MM.1S (cell line): Measurements from ENCODE around the gene CDC42.
"Not testable (repeated sequence)": the region's sequence is repeated elsewhere in the genome, so short reads cannot be mapped to it uniquely, and the experiment has no call there.

Experiments used
- DNase-seq: peaks from one replicate; pipeline ENCODE4 v3.0.0-alpha.2; 2015
- H2AFZ ChIP-seq: fragments of 300-600 bp; sonication (generic); 2 replicates; pipeline ENCODE4 v1.6.0; 2016; ENCODE audit warnings: antibody characterized with exemption, low read length
- H3F3A ChIP-seq: fragments of 300-600 bp; sonication (generic); 2 replicates; pipeline ENCODE4 v1.6.1; 2016; ENCODE audit warnings: mild to moderate bottlenecking, antibody characterized with exemption, low read length, moderate library complexity, mixed read lengths; ENCODE audit not compliant: insufficient read depth
- H3K27ac ChIP-seq: fragments of 300-600 bp; sonication (generic); 2 replicates; pipeline ENCODE4 v1.5.1; 2016; ENCODE audit warnings: mild to moderate bottlenecking, low read length
- H3K27me3 ChIP-seq: fragments of 300-600 bp; sonication (generic); replicated peaks from 2 replicates; pipeline ENCODE4 v1.6.0; 2016; ENCODE audit warnings: low read length; ENCODE audit not compliant: insufficient read depth
- H3K36me3 ChIP-seq: fragments of 300-600 bp; sonication (generic); replicated peaks from 2 replicates; pipeline ENCODE4 v1.6.1; 2016; ENCODE audit warnings: mild to moderate bottlenecking, low read length, mixed read lengths; ENCODE audit not compliant: insufficient read depth
- H3K4me1 ChIP-seq: fragments of 300-600 bp; sonication (generic); 2 replicates; pipeline ENCODE4 v1.6.1; 2016; ENCODE audit warnings: low read length, mixed read lengths
- H3K4me2 ChIP-seq: fragments of 300-600 bp; sonication (generic); 2 replicates; pipeline ENCODE4 v1.6.0; 2016; ENCODE audit warnings: low read depth, low read length
- H3K4me3 ChIP-seq: fragments of 300-600 bp; sonication (generic); 2 replicates; pipeline ENCODE4 v1.5.1; 2016; ENCODE audit warnings: low read length, mixed read lengths
- H3K79me2 ChIP-seq: fragments of 300-600 bp; sonication (generic); 2 replicates; pipeline ENCODE4 v1.6.1; 2016; ENCODE audit warnings: mixed run types, low read length, mixed read lengths
- H3K9ac ChIP-seq: fragments of 300-600 bp; sonication (generic); 2 replicates; pipeline ENCODE4 v1.6.1; 2016; ENCODE audit warnings: low read length, mixed read lengths
- H3K9me2 ChIP-seq: fragments of 300-600 bp; sonication (generic); replicated peaks from 2 replicates; pipeline ENCODE4 v1.6.1; 2016; ENCODE audit warnings: mild to moderate bottlenecking, low read length, mixed read lengths; ENCODE audit not compliant: insufficient read depth
- H3K9me3 ChIP-seq: fragments of 300-600 bp; sonication (generic); replicated peaks from 2 replicates; pipeline ENCODE4 v1.6.1; 2016; ENCODE audit warnings: mild to moderate bottlenecking, low read length, mixed read lengths; ENCODE audit not compliant: insufficient read depth
- H4K20me1 ChIP-seq: fragments of 300-600 bp; sonication (generic); 2 replicates; pipeline ENCODE4 v1.6.1; 2016; ENCODE audit warnings: mild to moderate bottlenecking, low read length, moderate library complexity, mixed read lengths; ENCODE audit not compliant: insufficient read depth
- CTCF ChIP-seq: fragments of 300-600 bp; sonication (generic); IDR thresholded peaks from 2 replicates; pipeline ENCODE4 v1.5.1; 2016; ENCODE audit warnings: antibody characterized with exemption, low read length, mixed read lengths
- EZH2 ChIP-seq: fragments of 300-600 bp; sonication (generic); optimal IDR thresholded peaks from 2 replicates; pipeline ENCODE3; 2017; ENCODE audit warnings: low read depth, mild to moderate bottlenecking, antibody characterized with exemption, low read length, mixed read lengths
- EZH2phosphoT487 ChIP-seq: fragments of 300-600 bp; sonication (generic); IDR thresholded peaks from 2 replicates; pipeline ENCODE4 v1.6.1; 2018; ENCODE audit warnings: antibody characterized with exemption, low read length

CDC42 gene

GRCh38 chr1:22090867-22091266 lies 38.4 kb downstream of the CDC42 start:
- no peak for DNase-seq
- Histone ChIP-seq H4K20me1 (peaks cover 29% of the 10 kb centered on the region), H3K9me2 (no peaks in the 10 kb centered on the region), H3K4me2 (no peak overlapping the region), H3K9ac (no peak overlapping the region), H3F3A (no peaks in the 10 kb centered on the region; the same call in 1 of the 2 replicates), H3K27me3 (no peaks in the 10 kb centered on the region), H3K4me3 (no peak overlapping the region), H3K4me1 (peaks cover 11% of the 10 kb centered on the region), H3K79me2 (peaks cover 75% of the 10 kb centered on the region), H3K27ac (no peak overlapping the region), H3K36me3 (peaks cover 6% of the 10 kb centered on the region; the same call in 1 of the 2 replicates), H2AFZ (no peak overlapping the region), H3K9me3 (no peaks in the 10 kb centered on the region)
- TF ChIP-seq CTCF = no peak
- no peak for TF ChIP-seq EZH2phosphoT487
- TF ChIP-seq EZH2 = no peak

- H3K9me3 ChIP-seq, H3K27ac ChIP-seq, H3K27me3 ChIP-seq, H3F3A ChIP-seq, H3K4me3 ChIP-seq, H3K9me2 ChIP-seq, H3K4me2 ChIP-seq, H3K9ac ChIP-seq, H3K36me3 ChIP-seq, H2AFZ ChIP-seq: not testable (repeated sequence)
- Histone ChIP-seq H4K20me1 (peaks cover 29% of the 10 kb centered on the region), H3K79me2 (peaks cover 67% of the 10 kb centered on the region), H3K4me1 (peaks cover 11% of the 10 kb centered on the region)
- DNase-seq = peak; percentile 65
These were observed 39.7 kb downstream of the CDC42 start for GRCh38 chr1:22092026-22092768.

GRCh38 chr1:22093513-22093912 lies 41.0 kb downstream of the CDC42 start:
- H2AFZ ChIP-seq = no peak overlapping the region
- peaks cover 21% of the 10 kb centered on the region for H4K20me1 ChIP-seq
- peaks cover 3% of the 10 kb centered on the region; the same call in 1 of the 2 replicates for H3K36me3 ChIP-seq
- DNase-seq = no peak
- no peaks in the 10 kb centered on the region for H3K9me2 ChIP-seq
- H3K9ac ChIP-seq = no peak overlapping the region
- no peak overlapping the region for H3K4me3 ChIP-seq
- no peak overlapping the region for H3K27ac ChIP-seq
- no peaks in the 10 kb centered on the region for H3K9me3 ChIP-seq
- no peaks in the 10 kb centered on the region; the same call in 1 of the 2 replicates for H3F3A ChIP-seq
- peaks cover 54% of the 10 kb centered on the region for H3K79me2 ChIP-seq
- no peak overlapping the region for H3K4me2 ChIP-seq
- TF ChIP-seq EZH2phosphoT487 (no peak), CTCF (no peak), EZH2 (no peak)
- H3K4me1 ChIP-seq = peaks cover 4% of the 10 kb centered on the region
- no peaks in the 10 kb centered on the region for H3K27me3 ChIP-seq

GRCh38 chr1:22096036-22096435 lies 43.5 kb downstream of the CDC42 start:
- H3K27ac ChIP-seq = no peak overlapping the region
- H3K36me3 ChIP-seq = peaks cover 3% of the 10 kb centered on the region; the same call in 1 of the 2 replicates
- H3K4me1 ChIP-seq = peaks cover 4% of the 10 kb centered on the region
- DNase-seq = no peak
- H3K27me3 ChIP-seq = no peaks in the 10 kb centered on the region
- H3K9me3 ChIP-seq = no peaks in the 10 kb centered on the region
- TF ChIP-seq EZH2phosphoT487 (no peak), EZH2 (no peak), CTCF (no peak)
- no peaks in the 10 kb centered on the region; the same call in 1 of the 2 replicates for H3F3A ChIP-seq
- no peak overlapping the region for H3K9ac ChIP-seq
- no peak overlapping the region for H3K4me3 ChIP-seq
- no peak overlapping the region for H2AFZ ChIP-seq
- no peaks in the 10 kb centered on the region for H3K9me2 ChIP-seq
- no peak overlapping the region for H3K4me2 ChIP-seq
- peaks cover 6% of the 10 kb centered on the region; the same call in 1 of the 2 replicates for H4K20me1 ChIP-seq
- peaks cover 28% of the 10 kb centered on the region for H3K79me2 ChIP-seq
